Stomach (tissue), 4 donors: ENCODE measurements around the gene RNASE7.

ENCODE experiments used
- CTCF ChIP-seq, 7 experiments: fragments of 450-650 bp in 4 of 7; fragments of 200-600 bp in 3 of 7; sonication (generic) in 3 of 7; IDR thresholded peaks; one replicate each; pipeline ENCODE4 v1.5.1; 2016 to 2019; ENCODE audit warnings: antibody characterized with exemption in 7 of 7, control low read depth in 2 of 7, mild to moderate bottlenecking in 1 of 7
- POLR2A ChIP-seq, 4 donors: fragments of 450-650 bp; IDR thresholded peaks; one replicate each; pipeline ENCODE4 v1.6.1; 2016; ENCODE audit warnings: antibody characterized with exemption in 4 of 4, control low read depth in 2 of 4, mild to moderate bottlenecking in 1 of 4, moderate library complexity in 1 of 4

- no peak for TF ChIP-seq POLR2A (IDR thresholded peaks at IDR 0.05)
- peak in 5 of 7 experiments; percentile 34 to 54 (median 42) for TF ChIP-seq CTCF (IDR thresholded peaks at IDR 0.05)
These were observed 48.2 kb downstream of the RNASE7 start for GRCh38 chr14:21090194-21090939.
